RPMI8226 (cell line): ENCODE measurements around the gene MOBP.
"Not testable (repeated sequence)": the region's sequence is repeated elsewhere in the genome, so short reads cannot be mapped to it uniquely, and the experiment has no call there.

Source experiments
- DNase-seq: peaks from one replicate; pipeline ENCODE4 v3.0.0-alpha.2; 2015

Gene MOBP

GRCh38 chr3:39467394-39468107 lies at the start of gene MOBP:
TSS of gene MOBP (plus strand) at chr3:39467680. CDS start at chr3:39502070, 34,390 bp downstream.
- no peak for DNase-seq

- not testable (repeated sequence) for DNase-seq
Observed at GRCh38 chr3:39418556-39419225, 48.8 kb upstream of the MOBP start.

- no peak for DNase-seq
Observed at GRCh38 chr3:39419742-39420315, 47.7 kb upstream of the MOBP start.

- DNase-seq = no peak
Observed at GRCh38 chr3:39420543-39420942, 46.9 kb upstream of the MOBP start.

- DNase-seq = no peak
Observed at GRCh38 chr3:39423436-39423970, 44.0 kb upstream of the MOBP start.

- no peak for DNase-seq
Observed at GRCh38 chr3:39426312-39426711, 41.2 kb upstream of the MOBP start.

GRCh38 chr3:39427506-39427905 lies 40.0 kb upstream of the MOBP start:
- DNase-seq = no peak

GRCh38 chr3:39428745-39429201 lies 38.7 kb upstream of the MOBP start:
- no peak for DNase-seq

GRCh38 chr3:39429466-39429865 lies 38.0 kb upstream of the MOBP start:
- DNase-seq = no peak

GRCh38 chr3:39432342-39432741 lies 35.1 kb upstream of the MOBP start:
- DNase-seq = no peak

GRCh38 chr3:39433642-39434041 lies 33.8 kb upstream of the MOBP start:
- DNase-seq = no peak

- DNase-seq = no peak
Observed at GRCh38 chr3:39434574-39434973, 32.9 kb upstream of the MOBP start.

- no peak for DNase-seq
Observed at GRCh38 chr3:39435006-39435748, 32.3 kb upstream of the MOBP start.

- no peak for DNase-seq
Observed at GRCh38 chr3:39438880-39439279, 28.6 kb upstream of the MOBP start.

- DNase-seq = no peak
Observed at GRCh38 chr3:39440316-39440715, 27.2 kb upstream of the MOBP start.

GRCh38 chr3:39443530-39443929 lies 23.9 kb upstream of the MOBP start:
- DNase-seq = no peak

GRCh38 chr3:39445927-39446326 lies 21.6 kb upstream of the MOBP start:
- no peak for DNase-seq

- no peak for DNase-seq
Observed at GRCh38 chr3:39446444-39446843, 21.0 kb upstream of the MOBP start.

GRCh38 chr3:39447637-39448483 lies 19.6 kb upstream of the MOBP start:
- peak; percentile 83 for DNase-seq

- no peak for DNase-seq
Observed at GRCh38 chr3:39448506-39449233, 18.8 kb upstream of the MOBP start.

- DNase-seq = no peak
Observed at GRCh38 chr3:39449796-39450195, 17.7 kb upstream of the MOBP start.
